ENCODE measurements around the gene TENM3.

DNA sequence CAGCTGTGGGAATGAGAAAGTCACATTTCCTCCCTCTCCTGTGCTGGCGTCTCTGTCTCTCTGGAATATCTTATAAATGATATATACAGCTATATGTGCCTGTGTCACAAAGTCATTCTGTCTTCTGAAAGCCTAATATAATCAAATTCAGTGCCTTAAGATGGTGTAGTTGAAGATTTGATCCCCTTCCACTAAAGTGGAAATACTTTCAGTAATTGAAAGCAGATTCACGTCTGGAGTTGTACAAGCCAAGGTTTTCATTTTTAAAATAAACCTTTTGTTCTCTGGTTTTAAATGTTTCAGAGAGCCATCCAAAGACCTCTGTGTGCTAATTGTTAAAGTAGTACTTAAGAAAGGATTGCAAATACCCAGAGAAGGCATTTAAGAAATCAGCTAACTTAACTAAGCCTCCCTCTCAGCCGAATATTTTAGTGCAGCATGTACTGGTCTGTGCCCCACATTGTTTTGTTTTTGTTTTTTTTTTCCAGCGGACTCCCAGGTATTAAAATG is 206.8 kb downstream of the TENM3 start:
- TF ChIP-seq, protein P1, sequence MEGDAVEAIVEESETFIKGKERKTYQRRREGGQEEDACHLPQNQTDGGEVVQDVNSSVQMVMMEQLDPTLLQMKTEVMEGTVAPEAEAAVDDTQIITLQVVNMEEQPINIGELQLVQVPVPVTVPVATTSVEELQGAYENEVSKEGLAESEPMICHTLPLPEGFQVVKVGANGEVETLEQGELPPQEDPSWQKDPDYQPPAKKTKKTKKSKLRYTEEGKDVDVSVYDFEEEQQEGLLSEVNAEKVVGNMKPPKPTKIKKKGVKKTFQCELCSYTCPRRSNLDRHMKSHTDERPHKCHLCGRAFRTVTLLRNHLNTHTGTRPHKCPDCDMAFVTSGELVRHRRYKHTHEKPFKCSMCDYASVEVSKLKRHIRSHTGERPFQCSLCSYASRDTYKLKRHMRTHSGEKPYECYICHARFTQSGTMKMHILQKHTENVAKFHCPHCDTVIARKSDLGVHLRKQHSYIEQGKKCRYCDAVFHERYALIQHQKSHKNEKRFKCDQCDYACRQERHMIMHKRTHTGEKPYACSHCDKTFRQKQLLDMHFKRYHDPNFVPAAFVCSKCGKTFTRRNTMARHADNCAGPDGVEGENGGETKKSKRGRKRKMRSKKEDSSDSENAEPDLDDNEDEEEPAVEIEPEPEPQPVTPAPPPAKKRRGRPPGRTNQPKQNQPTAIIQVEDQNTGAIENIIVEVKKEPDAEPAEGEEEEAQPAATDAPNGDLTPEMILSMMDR (IDR thresholded peaks at IDR 0.05; ENCODE audit: borderline replicate concordance, extremely low read depth, low read length, poor library complexity, severe bottlenecking), result no peak
- no peak for TF ChIP-seq EZH2 (IDR thresholded peaks at IDR 0.05; ENCODE audit: borderline replicate concordance, low read depth, low read length, severe bottlenecking)
